Vagina (tissue), 2 donors: ENCODE measurements around the gene IMMP2L. TPM values are rescaled to one million over a fixed set of nuclear protein-coding genes. Genes with fewer than 3 reads are reported as not detected.

Experiments
- DNase-seq, 2 donors: peaks; one replicate each; pipeline ENCODE4 v3.0.0-alpha.2; 2017; ENCODE audit errors: extremely low spot score in 2 of 2
- H3K27ac ChIP-seq: fragments of 200-600 bp; sonication (generic); one replicate; pipeline ENCODE4 v1.5.1; 2019
- H3K27me3 ChIP-seq: fragments of 200-600 bp; sonication (generic); one replicate; pipeline ENCODE4 v1.5.1; 2019
- H3K36me3 ChIP-seq, 2 donors: fragments of 200-600 bp; sonication (generic); one replicate each; pipeline ENCODE4 v1.5.1; 2017 to 2019
- H3K4me1 ChIP-seq: fragments of 200-600 bp; sonication (generic); one replicate; pipeline ENCODE4 v1.5.1; 2019
- H3K4me3 ChIP-seq, 2 donors: fragments of 200-600 bp; sonication (generic); 1 replicate in 1 of 2; 2 replicates in 1 of 2; pipeline ENCODE4 v1.5.1; 2016 to 2019
- H3K9me3 ChIP-seq: fragments of 200-600 bp; sonication (generic); one replicate; pipeline ENCODE4 v1.5.1; 2019
- POLR2A ChIP-seq, 2 donors: fragments of 450-650 bp; IDR thresholded peaks; one replicate each; pipeline ENCODE4 v1.6.1; 2017; ENCODE audit warnings: antibody characterized with exemption in 2 of 2, mild to moderate bottlenecking in 2 of 2, moderate library complexity in 2 of 2
- POLR2AphosphoS5 ChIP-seq, 2 donors: sonication (generic); formaldehyde crosslinking; IDR thresholded peaks; one replicate each; pipeline ENCODE4 v1.9.0; 2017; ENCODE audit warnings: antibody characterized with exemption in 2 of 2, mild to moderate bottlenecking in 2 of 2, low read depth in 1 of 2; ENCODE audit not compliant: insufficient read depth in 1 of 2
- intact Hi-C: fragments of 100-400 bp; cut with DNase I; formaldehyde crosslinking; loops from one replicate; pipeline ENCODE4 v1.15.1; 2023
- total RNA-seq: library from RNA; depleted of rRNA; stranded (reverse); fragments of >200 nt; gene quantifications from one replicate; pipeline ENCODE4 v1.2.3, GENCODE V29; 2016
- TF ChIP-seq, protein P1 (sequence below), 3 experiments: fragments of 450-650 bp in 2 of 3; fragments of 200-600 bp in 1 of 3; sonication (generic) in 1 of 3; IDR thresholded peaks; one replicate each; pipeline ENCODE4 v1.5.1; 2017 to 2019; ENCODE audit warnings: antibody characterized with exemption in 3 of 3, mild to moderate bottlenecking in 2 of 3, moderate library complexity in 2 of 3

IMMP2L gene
- total RNA-seq, 1 donor from 2014 or later: 13.3 TPM

DNA sequence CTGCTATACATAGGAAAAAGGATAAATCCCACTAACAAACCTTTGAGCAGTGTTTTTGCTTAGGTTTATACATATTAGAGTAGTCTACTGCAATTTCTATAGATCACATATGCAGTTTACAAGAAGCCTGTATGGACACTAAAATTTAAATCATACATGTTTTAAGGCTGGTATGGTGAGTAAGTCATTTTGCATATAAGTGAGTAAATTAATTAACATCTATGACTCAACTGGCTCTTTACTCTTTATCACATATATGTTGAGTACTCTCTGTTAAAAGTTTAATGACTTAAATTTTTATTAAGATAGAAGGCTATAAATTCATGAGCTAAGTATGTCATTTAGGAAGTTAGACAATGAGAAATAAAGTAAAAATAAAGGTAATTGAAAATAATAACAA is 402.0 kb downstream of the IMMP2L start:
- no peak for DNase-seq

GRCh38 chr7:111159426-111159825 is 402.9 kb downstream of the IMMP2L start:
- no peak for DNase-seq
- Histone ChIP-seq H3K4me1 (no peaks in the 10 kb centered on the region), H3K4me3 (no peak overlapping the region), H3K9me3 (no peaks in the 10 kb centered on the region), H3K27me3 (no peaks in the 10 kb centered on the region), H3K27ac (no peak overlapping the region), H3K36me3 (no peaks in the 10 kb centered on the region)
- TF ChIP-seq POLR2AphosphoS5 (IDR thresholded peaks at IDR 0.05; ENCODE audit: insufficient read depth in 1 of 2, low read depth in 1 of 2): no peak
- TF ChIP-seq, protein P1, sequence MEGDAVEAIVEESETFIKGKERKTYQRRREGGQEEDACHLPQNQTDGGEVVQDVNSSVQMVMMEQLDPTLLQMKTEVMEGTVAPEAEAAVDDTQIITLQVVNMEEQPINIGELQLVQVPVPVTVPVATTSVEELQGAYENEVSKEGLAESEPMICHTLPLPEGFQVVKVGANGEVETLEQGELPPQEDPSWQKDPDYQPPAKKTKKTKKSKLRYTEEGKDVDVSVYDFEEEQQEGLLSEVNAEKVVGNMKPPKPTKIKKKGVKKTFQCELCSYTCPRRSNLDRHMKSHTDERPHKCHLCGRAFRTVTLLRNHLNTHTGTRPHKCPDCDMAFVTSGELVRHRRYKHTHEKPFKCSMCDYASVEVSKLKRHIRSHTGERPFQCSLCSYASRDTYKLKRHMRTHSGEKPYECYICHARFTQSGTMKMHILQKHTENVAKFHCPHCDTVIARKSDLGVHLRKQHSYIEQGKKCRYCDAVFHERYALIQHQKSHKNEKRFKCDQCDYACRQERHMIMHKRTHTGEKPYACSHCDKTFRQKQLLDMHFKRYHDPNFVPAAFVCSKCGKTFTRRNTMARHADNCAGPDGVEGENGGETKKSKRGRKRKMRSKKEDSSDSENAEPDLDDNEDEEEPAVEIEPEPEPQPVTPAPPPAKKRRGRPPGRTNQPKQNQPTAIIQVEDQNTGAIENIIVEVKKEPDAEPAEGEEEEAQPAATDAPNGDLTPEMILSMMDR (IDR thresholded peaks at IDR 0.05): no peak
- no peak for TF ChIP-seq POLR2A (IDR thresholded peaks at IDR 0.05)
- intact Hi-C loops: no loop called here

More for the DNA sequence above, 402.0 kb downstream of the IMMP2L start:
- Histone ChIP-seq H3K27ac (no peak overlapping the region), H3K4me1 (no peaks in the 10 kb centered on the region), H3K4me3 (no peak overlapping the region), H3K27me3 (no peaks in the 10 kb centered on the region), H3K36me3 (no peaks in the 10 kb centered on the region), H3K9me3 (no peaks in the 10 kb centered on the region)
- TF ChIP-seq, protein P1 (IDR thresholded peaks at IDR 0.05): no peak
- TF ChIP-seq POLR2AphosphoS5 (IDR thresholded peaks at IDR 0.05; ENCODE audit: insufficient read depth in 1 of 2, low read depth in 1 of 2) (no peak), POLR2A (IDR thresholded peaks at IDR 0.05) (no peak)
- intact Hi-C loops: no loop called here

GRCh38 chr7:111150709-111151108 is 411.6 kb downstream of the IMMP2L start:
- Histone ChIP-seq H3K36me3 (no peaks in the 10 kb centered on the region), H3K9me3 (no peaks in the 10 kb centered on the region), H3K4me3 (no peak overlapping the region), H3K27ac (no peak overlapping the region), H3K27me3 (no peaks in the 10 kb centered on the region), H3K4me1 (no peaks in the 10 kb centered on the region)
- no peak for DNase-seq
- intact Hi-C loops: no loop called here
- TF ChIP-seq POLR2AphosphoS5 (IDR thresholded peaks at IDR 0.05; ENCODE audit: insufficient read depth in 1 of 2, low read depth in 1 of 2): no peak
- TF ChIP-seq, protein P1 (IDR thresholded peaks at IDR 0.05): no peak
- no peak for TF ChIP-seq POLR2A (IDR thresholded peaks at IDR 0.05)

- DNase-seq: no peak
- Histone ChIP-seq H3K4me3 (no peak overlapping the region), H3K27me3 (no peaks in the 10 kb centered on the region), H3K27ac (no peak overlapping the region), H3K4me1 (no peaks in the 10 kb centered on the region), H3K9me3 (no peaks in the 10 kb centered on the region), H3K36me3 (no peaks in the 10 kb centered on the region)
- TF ChIP-seq POLR2A (IDR thresholded peaks at IDR 0.05) (no peak), POLR2AphosphoS5 (IDR thresholded peaks at IDR 0.05; ENCODE audit: insufficient read depth in 1 of 2, low read depth in 1 of 2) (no peak)
- TF ChIP-seq, protein P1 (IDR thresholded peaks at IDR 0.05): no peak
- intact Hi-C loops: no loop called here
These were observed 414.4 kb downstream of the IMMP2L start for GRCh38 chr7:111147708-111148533.

GRCh38 chr7:111146136-111146535 is 416.2 kb downstream of the IMMP2L start:
- H3K27ac ChIP-seq: no peak overlapping the region
- DNase-seq: no peak
- TF ChIP-seq POLR2AphosphoS5 (IDR thresholded peaks at IDR 0.05; ENCODE audit: insufficient read depth in 1 of 2, low read depth in 1 of 2) (no peak), POLR2A (IDR thresholded peaks at IDR 0.05) (no peak)
- TF ChIP-seq, protein P1 (IDR thresholded peaks at IDR 0.05): no peak
- intact Hi-C loops: no loop called here
- H3K4me1 ChIP-seq: no peaks in the 10 kb centered on the region
- no peaks in the 10 kb centered on the region for H3K36me3 ChIP-seq
- H3K4me3 ChIP-seq: no peak overlapping the region
- no peaks in the 10 kb centered on the region for H3K27me3 ChIP-seq
- no peaks in the 10 kb centered on the region for H3K9me3 ChIP-seq
